Gastrocnemius medialis (tissue), 4 donors: ENCODE data around the gene STK36. TPM values are rescaled to one million over a fixed set of nuclear protein-coding genes. Genes with fewer than 3 reads are reported as not detected.
"Not testable (repeated sequence)": the region's sequence is repeated elsewhere in the genome, so short reads cannot be mapped to it uniquely, and the experiment has no call there.

ENCODE experiments used
- ATAC-seq, 2 donors: fragments of 150-250 bp; one replicate each; pipeline ENCODE4 v1.9.1; 2016
- DNase-seq, 2 donors: peaks; one replicate each; pipeline ENCODE4 v3.0.0-alpha.2; 2019
- H3K27ac ChIP-seq, 4 donors: fragments of 200-600 bp; sonication (generic); 1 replicate in 1 of 4; 2 replicates in 3 of 4; pipeline ENCODE4 v1.5.1; 2016 to 2018; ENCODE audit warnings: mild to moderate bottlenecking in 2 of 4, moderate library complexity in 1 of 4
- H3K27me3 ChIP-seq, 3 donors: fragments of 200-600 bp; sonication (generic) in 2 of 3; 1 replicate in 1 of 3; 2 replicates in 2 of 3; pipeline versions ENCODE4 v1.5.1 to v1.6.0; 2016 to 2019; ENCODE audit warnings: mild to moderate bottlenecking in 1 of 3, moderate library complexity in 1 of 3
- H3K36me3 ChIP-seq, 2 donors: fragments of 200-600 bp; sonication (generic) in 1 of 2; one replicate each; pipeline ENCODE4 v1.5.1; 2017 to 2018
- H3K4me1 ChIP-seq, 2 donors: fragments of 200-600 bp; sonication (generic) in 1 of 2; one replicate each; pipeline ENCODE4 v1.5.1; 2016 to 2017; ENCODE audit warnings: mild to moderate bottlenecking in 2 of 2
- H3K4me3 ChIP-seq, 4 donors: fragments of 200-600 bp; sonication (generic) in 3 of 4; 1 replicate in 1 of 4; 2 replicates in 3 of 4; pipeline ENCODE4 v1.5.1; 2016 to 2019; ENCODE audit warnings: mild to moderate bottlenecking in 2 of 4
- H3K9me3 ChIP-seq, 3 donors: fragments of 200-600 bp; sonication (generic) in 2 of 3; 1 replicate in 1 of 3; 2 replicates in 2 of 3; pipeline ENCODE4 v1.5.1; 2016 to 2019
- POLR2A ChIP-seq, 2 donors: fragments of 450-650 bp; IDR thresholded peaks; one replicate each; pipeline ENCODE4 v1.6.1; 2017; ENCODE audit warnings: antibody characterized with exemption in 2 of 2, mild to moderate bottlenecking in 2 of 2, moderate library complexity in 2 of 2
- in situ Hi-C, 4 donors: fragments of 200-750 bp; cut with MboI; loops; one replicate each; pipeline versions ENCODE4 v1.15.0 to v1.8.0; 2017; ENCODE audit warnings: low sequenced_read_pairs in 4 of 4
- intact Hi-C: fragments of 100-400 bp; cut with DNase I; formaldehyde crosslinking; loops from one replicate; pipeline ENCODE4 v1.15.1; 2023; ENCODE audit warnings: low total_unique reads
- total RNA-seq, 4 donors: library from RNA; depleted of rRNA; stranded (reverse); fragments of >200 nt; gene quantifications; one replicate each; pipeline versions ENCODE4 v1.1.0 to v1.2.3, GENCODE V29; 2016
- TF ChIP-seq, protein P1 (sequence below), 5 experiments: fragments of 450-650 bp in 3 of 5; fragments of 200-600 bp in 2 of 5; sonication (generic) in 2 of 5; IDR thresholded peaks in 4 of 5; conservative IDR thresholded peaks in 1 of 5; 1 replicate in 4 of 5; 2 replicates in 1 of 5; pipeline ENCODE4 v1.5.1; 2016 to 2019; ENCODE audit warnings: antibody characterized with exemption in 5 of 5, mild to moderate bottlenecking in 3 of 5, moderate library complexity in 3 of 5

STK36 gene
- total RNA-seq, 4 donors from 2014 or later, result 3.0 to 16.3 (median 7.6) TPM

- peak; percentile 78 to 97 for ATAC-seq
- H3K27ac ChIP-seq, H3K4me3 ChIP-seq, H3K27me3 ChIP-seq, H3K4me1 ChIP-seq, H3K9me3 ChIP-seq: not testable (repeated sequence)
- peaks cover 0 to 25% of the 10 kb centered on the region in 2 donors for H3K36me3 ChIP-seq
- peak; percentile 27 to 45 for DNase-seq
- TF ChIP-seq, protein P1, sequence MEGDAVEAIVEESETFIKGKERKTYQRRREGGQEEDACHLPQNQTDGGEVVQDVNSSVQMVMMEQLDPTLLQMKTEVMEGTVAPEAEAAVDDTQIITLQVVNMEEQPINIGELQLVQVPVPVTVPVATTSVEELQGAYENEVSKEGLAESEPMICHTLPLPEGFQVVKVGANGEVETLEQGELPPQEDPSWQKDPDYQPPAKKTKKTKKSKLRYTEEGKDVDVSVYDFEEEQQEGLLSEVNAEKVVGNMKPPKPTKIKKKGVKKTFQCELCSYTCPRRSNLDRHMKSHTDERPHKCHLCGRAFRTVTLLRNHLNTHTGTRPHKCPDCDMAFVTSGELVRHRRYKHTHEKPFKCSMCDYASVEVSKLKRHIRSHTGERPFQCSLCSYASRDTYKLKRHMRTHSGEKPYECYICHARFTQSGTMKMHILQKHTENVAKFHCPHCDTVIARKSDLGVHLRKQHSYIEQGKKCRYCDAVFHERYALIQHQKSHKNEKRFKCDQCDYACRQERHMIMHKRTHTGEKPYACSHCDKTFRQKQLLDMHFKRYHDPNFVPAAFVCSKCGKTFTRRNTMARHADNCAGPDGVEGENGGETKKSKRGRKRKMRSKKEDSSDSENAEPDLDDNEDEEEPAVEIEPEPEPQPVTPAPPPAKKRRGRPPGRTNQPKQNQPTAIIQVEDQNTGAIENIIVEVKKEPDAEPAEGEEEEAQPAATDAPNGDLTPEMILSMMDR (IDR thresholded peaks at IDR 0.05 in 4 of 5, conservative IDR thresholded peaks at IDR 0.05 in 1 of 5), result peak; percentile 59 to 80 (median 67)
- in situ Hi-C loops (loop anchor here in 2 of 4 donors (25.0 kb wide), 1 partner anchor 275 kb away; the partner anchor contains the start of gene VIL1 (in 2 of the 2)), intact Hi-C loops (loop anchor here (2.0 kb wide), 1 partner anchor 281 kb away; no protein-coding TSS in a partner anchor)
Observed at GRCh38 chr2:218687400-218688060, 15.6 kb downstream of the STK36 start.

DNA sequence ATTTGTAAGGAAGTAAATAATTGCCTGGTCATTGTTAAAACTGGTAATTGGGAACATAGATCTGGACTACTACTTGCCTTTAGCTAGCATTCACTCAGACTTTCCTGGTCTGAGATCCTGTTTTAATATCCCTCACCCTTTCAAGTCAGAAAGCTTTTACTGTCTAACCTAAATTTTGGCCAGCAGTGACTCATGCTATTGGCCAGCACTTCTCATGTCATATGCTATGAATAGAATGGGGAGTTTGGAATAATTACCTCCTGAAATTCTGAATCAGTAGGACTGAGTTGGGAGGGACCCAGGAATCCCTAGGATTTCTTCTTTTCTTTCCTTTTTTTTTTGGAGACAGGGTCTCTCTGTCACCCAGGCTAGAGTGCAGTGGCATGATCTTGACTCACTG lies 19.3 kb downstream of the STK36 start:
- intact Hi-C loops (no loop called here), in situ Hi-C loops (loop anchor here in 2 of 4 donors (25.0 kb wide), 1 partner anchor 279 kb away; the partner anchor contains the start of gene VIL1 (in 2 of the 2))
- Histone ChIP-seq H3K9me3 (no peaks in the 10 kb centered on the region), H3K27me3 (no peaks in the 10 kb centered on the region), H3K4me3 (no peak overlapping the region), H3K4me1 (peaks cover 0 to 6% of the 10 kb centered on the region in 2 donors), H3K36me3 (peaks cover 0 to 45% of the 10 kb centered on the region in 2 donors), H3K27ac (peak overlapping the region in 2 of 4 donors; percentile 33 to 40)
- ATAC-seq (peak; percentile 43 to 71), DNase-seq (no peak)
- no peak for TF ChIP-seq POLR2A (IDR thresholded peaks at IDR 0.05)
- TF ChIP-seq, protein P1 (IDR thresholded peaks at IDR 0.05 in 4 of 5, conservative IDR thresholded peaks at IDR 0.05 in 1 of 5), result no peak

GRCh38 chr2:218694405-218695145 lies 22.7 kb downstream of the STK36 start:
- DNase-seq (no peak), ATAC-seq (no peak)
- Histone ChIP-seq H3K36me3 (peaks cover 0 to 52% of the 10 kb centered on the region in 2 donors), H3K9me3 (no peaks in the 10 kb centered on the region), H3K4me1 (peaks cover 0 to 6% of the 10 kb centered on the region in 2 donors), H3K27me3 (no peaks in the 10 kb centered on the region), H3K4me3 (no peak overlapping the region), H3K27ac (no peak overlapping the region)
- intact Hi-C loops (no loop called here), in situ Hi-C loops (loop anchor here in 2 of 4 donors (25.0 kb wide), 1 partner anchor 282 kb away; the partner anchor contains the start of gene VIL1 (in 2 of the 2))
- TF ChIP-seq, protein P1 (IDR thresholded peaks at IDR 0.05 in 4 of 5, conservative IDR thresholded peaks at IDR 0.05 in 1 of 5), result no peak
- no peak for TF ChIP-seq POLR2A (IDR thresholded peaks at IDR 0.05)

DNA sequence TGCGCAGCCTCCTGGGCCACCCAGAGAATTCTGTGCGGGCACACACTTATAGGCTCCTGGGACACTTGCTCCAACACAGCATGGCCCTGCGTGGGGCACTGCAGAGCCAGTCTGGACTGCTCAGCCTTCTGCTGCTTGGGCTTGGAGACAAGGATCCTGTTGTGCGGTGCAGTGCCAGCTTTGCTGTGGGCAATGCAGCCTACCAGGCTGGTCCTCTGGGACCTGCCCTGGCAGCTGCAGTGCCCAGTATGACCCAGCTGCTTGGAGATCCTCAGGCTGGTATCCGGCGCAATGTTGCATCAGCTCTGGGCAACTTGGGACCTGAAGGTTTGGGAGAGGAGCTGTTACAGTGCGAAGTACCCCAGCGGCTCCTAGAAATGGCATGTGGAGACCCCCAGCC lies 27.0 kb downstream of the STK36 start:
- Histone ChIP-seq H3K27me3 (no peaks in the 10 kb centered on the region), H3K36me3 (peaks cover 0 to 23% of the 10 kb centered on the region in 2 donors), H3K9me3 (no peaks in the 10 kb centered on the region), H3K4me1 (no peaks in the 10 kb centered on the region), H3K4me3 (no peak overlapping the region), H3K27ac (no peak overlapping the region)
- TF ChIP-seq POLR2A (IDR thresholded peaks at IDR 0.05), result no peak
- TF ChIP-seq, protein P1 (IDR thresholded peaks at IDR 0.05 in 4 of 5, conservative IDR thresholded peaks at IDR 0.05 in 1 of 5), result no peak
- in situ Hi-C loops, result loop anchor here in 2 of 4 donors (25.0 kb wide), 1 partner anchor 287 kb away; the partner anchor contains the start of gene VIL1 (in 2 of the 2)
- DNase-seq, result no peak
- ATAC-seq, result peak in 1 of 2 donors; percentile 20
- intact Hi-C loops, result no loop called here
